ENCODE data around the gene GRIP1.

GRIP1 gene

GRCh38 chr12:66693901-66694513, 15.1 kb upstream of the GRIP1 start:
- DNase-seq: peak; percentile 32

DNA sequence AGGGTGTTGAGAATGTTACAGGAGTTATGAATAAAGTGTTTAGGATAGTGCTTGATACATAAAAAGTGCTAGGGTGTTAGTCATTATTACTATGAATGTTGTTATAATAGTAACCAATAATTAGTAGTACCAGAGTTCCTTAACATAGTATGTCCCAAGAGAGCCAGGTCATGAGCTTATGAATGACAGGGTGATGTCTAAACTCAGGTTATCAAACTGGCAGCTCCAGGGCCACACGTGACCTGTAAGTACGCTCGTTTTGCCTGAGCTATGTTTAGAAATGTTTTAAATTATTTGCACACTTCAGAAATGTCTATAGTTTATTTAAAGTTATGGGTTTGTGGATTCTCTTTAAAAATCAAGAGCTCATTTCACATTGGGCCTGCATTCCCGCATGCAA, 14.1 kb upstream of the GRIP1 start:
- DNase-seq: no peak

DNA sequence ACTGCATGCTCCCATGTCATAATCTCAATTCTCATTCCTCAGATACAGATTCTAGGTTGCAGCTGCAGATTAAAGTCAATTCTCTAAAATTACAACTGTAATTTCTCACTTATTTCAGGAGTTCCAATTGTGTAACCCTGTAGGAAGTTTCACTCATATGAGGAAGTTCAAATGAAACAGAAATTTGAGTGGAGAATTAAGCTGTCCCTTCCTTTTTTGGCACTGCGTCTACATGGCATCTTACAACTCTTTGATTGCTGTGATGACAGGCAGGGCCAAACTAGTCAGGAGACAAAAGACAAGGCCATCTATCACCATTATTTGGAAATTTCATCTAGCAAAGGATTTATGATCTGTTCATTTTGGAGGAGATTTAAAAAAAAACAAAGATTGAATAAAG, 13.3 kb upstream of the GRIP1 start:
- DNase-seq: no peak

DNA sequence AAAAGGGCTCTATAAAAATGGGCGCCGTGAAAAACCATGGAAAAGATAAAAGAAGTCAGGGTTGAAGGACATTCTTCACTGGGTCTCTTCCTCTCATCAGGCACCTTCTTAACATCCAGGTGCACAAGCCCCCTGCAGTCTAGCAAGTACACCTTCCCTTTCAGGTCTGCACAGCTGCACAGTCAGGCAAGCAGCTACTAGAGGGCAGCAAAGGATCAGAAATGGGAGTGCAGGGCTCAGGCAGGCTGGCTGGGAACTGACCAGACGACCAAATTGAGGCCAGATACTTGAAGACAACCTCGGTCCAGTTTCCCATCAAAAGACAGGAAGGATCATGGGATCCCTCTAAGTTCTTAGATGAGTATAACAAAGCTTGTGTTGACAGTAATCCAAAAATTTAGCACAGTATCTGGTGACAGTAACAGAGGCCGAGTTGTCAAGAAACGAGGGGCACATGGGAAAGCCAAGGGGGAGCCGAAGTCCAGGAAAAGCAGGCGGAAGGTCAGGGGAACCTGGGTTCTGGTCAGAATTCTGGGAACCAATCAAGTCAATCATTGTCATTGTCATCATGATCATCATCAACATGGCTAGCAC, 10.1 kb upstream of the GRIP1 start:
- no peak for DNase-seq

DNA sequence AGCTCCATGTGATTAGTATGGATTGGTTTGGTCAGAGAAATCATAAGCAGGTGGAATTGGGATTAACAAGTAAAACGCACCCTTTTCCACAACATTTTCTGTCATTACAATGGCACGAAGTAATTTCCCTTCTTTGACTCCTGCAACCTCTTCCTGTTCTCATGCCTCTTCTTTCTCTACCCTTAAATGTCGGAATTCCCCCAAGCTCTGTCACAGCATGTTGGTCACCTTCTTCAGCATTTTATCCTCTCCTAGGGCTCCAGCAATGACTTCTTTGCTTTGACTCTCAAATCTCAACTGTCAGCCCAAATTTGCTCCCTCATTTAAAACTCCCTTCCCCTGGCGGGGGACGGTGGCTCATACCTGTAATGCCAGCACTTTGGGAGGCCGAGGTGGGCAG, 5.3 kb upstream of the GRIP1 start:
- DNase-seq: no peak

DNA sequence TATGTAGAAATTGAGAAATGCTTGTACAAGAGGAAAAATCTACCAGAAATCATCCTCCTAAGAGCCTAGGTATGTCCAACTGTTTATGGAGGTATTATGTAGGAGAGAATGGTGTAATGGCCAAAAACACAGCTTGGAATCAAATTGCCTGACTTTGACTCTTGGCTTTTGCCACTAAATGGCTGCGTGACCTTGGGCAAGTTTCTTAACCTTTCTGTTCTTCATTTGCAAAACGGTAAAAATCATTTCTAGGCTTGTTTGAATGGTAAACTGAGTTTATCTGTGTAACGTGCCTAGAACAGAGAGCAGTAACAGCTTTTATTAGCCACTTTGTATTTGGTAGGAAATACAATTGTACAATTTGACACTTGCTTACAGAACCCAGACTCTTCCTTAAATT, 4.9 kb upstream of the GRIP1 start:
- DNase-seq: no peak

- DNase-seq: no peak
These were observed 4.2 kb upstream of the GRIP1 start for GRCh38 chr12:66683073-66683472.

DNA sequence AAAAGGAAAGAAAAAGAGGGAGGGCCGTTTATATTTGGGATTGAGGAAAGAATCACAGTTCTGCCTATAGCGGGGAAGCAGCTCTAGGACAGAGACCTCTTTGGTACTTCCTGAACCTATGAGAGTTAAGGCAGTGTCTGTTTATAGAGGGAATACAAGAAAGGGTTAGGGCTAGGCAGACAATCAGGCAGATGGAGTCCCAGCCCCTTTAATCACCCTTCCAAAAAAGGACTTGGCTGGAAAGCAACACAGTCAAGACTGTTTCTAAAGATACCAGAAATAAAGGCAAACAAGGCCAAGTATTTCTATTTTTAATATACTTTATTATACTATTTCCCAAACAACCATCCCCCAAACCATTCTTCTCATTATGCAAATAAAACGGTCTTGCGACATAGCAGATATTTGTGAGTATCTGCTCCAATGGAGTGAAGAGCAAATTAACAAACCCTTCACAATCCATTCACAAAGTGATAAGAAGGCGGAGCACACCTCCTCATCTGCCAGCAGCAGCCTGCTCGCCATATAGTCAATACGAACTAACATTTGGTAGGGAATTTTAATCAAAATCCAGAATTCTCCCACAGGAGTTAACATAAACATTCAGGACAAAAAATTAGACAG, 697 bp upstream of the GRIP1 start:
- no peak for DNase-seq

DNA sequence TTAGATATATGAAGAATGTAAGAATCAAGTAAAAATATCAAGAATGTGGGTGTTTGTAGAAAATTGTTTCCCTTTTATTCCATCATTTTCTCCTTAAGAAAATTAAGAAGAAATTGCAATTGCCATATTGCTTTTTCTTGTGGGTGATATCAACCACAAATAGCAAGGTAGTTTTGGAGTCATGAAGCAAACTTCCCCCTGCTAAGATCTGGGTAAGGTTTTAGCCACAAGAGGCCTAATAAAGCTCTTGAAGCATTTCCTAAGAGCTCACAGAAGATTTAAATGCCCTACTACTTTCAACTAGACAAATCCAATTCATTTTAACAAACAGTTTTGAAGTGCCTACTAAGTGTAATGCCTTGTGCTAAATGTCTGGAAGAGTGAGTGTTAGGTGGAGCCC, 2.6 kb downstream of the GRIP1 start:
- no peak for DNase-seq

GRCh38 chr12:66674495-66675122, 4.3 kb downstream of the GRIP1 start:
- DNase-seq: no peak

- no peak for DNase-seq
These were observed 9.3 kb downstream of the GRIP1 start for GRCh38 chr12:66669541-66669940.

DNA sequence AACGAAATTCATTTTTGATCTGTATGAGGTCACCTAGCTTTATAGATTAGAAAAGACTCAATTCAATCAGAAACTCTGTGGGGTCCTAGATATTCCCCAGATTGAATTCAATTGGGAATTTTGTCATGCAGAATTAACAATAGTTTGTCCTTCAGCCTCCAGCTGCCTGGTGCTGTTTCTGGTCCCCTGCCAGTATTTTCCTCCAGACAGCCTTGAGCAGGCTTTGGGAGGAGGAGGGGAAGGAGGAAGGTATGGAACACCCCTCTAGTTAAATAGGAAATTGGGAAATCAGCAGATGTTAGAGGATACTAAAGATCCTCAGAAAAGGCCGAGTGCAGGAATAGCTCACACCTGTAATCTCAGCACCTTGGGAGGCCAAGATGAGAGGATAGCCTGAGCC, 10.6 kb downstream of the GRIP1 start:
- no peak for DNase-seq

DNA sequence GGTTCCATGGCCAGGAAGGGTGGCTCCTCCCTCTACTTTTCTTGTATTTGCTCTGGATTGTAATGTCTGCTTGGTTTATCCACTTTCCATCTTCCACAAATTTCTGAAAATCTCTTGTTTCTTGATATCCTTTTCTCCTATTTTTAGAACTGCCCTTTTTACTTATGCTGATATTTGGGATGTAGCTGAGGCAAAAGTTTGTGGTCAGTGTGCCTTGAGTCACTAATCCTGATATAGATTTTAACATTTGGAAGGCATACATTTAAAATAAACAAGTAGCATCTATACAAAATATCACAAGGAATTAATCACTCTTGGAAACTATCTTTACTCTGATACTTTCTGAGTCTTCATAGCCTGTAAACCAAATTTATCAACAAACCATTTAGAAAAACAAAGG, 11.0 kb downstream of the GRIP1 start:
- DNase-seq: no peak

- no peak for DNase-seq
These were observed 12.4 kb downstream of the GRIP1 start for GRCh38 chr12:66666481-66666880.

- no peak for DNase-seq
These were observed 13.4 kb downstream of the GRIP1 start for GRCh38 chr12:66665435-66665985.

DNA sequence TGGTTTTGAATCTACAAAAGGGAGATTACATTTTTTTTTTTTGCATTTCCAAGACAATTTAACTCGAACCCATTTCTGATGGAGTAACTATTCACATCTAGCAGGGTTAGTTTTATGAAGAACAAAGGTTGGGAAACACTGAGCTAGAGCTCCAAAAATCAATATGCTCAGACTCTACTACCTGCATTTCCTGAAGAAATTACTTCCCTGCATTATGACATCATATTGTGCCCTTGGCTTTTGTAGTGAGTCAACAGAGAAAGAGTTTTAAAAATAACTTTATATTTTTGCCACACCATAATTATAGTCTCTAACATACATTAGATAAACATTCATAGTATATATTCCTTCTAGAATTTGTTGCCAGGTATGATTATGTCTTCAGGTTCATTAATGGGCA, 14.8 kb downstream of the GRIP1 start:
- DNase-seq: no peak

DNA sequence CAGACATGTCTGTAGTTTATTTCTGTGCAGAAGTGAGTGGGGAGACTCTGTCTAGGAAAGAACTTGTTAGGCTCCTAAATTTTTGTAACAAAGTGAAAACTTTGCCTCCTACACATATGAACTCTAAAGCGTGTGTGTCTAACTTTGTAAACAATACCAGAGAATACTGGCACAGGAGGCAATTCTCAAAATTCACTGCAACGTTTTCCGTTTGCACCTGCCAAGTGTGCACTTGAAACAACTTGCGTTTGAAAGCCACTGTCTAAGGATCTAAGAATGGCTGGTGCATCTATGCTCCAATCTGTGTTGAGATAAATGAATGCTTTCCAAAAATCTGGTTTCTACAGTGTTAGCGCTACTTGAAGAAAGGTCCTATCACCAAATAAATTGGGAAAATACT, 15.3 kb downstream of the GRIP1 start:
- no peak for DNase-seq

- DNase-seq: no peak
These were observed 16.1 kb downstream of the GRIP1 start for GRCh38 chr12:66662729-66663128.

- DNase-seq: no peak
These were observed 16.7 kb downstream of the GRIP1 start for GRCh38 chr12:66662179-66662578.

- no peak for DNase-seq
These were observed 17.5 kb downstream of the GRIP1 start for GRCh38 chr12:66661357-66661756.

DNA sequence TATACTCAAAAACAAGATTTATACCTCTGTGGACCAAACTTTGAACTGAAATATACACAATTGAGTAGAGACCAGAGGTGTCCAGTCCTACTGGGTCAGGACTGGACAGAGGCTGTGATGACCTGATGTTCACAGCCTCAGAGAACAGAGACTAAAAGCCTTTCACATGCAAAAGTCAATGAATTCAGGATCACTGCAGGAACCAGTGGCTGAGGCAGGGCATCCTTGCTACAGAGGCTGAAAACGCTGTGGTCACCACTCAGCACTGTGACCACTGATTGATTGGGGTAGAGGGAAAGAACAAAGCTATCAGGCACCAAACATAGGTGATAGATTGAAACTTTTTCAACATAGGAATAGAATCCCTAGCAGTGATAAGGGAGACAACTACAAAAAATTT, 25.1 kb downstream of the GRIP1 start:
- no peak for DNase-seq

DNA sequence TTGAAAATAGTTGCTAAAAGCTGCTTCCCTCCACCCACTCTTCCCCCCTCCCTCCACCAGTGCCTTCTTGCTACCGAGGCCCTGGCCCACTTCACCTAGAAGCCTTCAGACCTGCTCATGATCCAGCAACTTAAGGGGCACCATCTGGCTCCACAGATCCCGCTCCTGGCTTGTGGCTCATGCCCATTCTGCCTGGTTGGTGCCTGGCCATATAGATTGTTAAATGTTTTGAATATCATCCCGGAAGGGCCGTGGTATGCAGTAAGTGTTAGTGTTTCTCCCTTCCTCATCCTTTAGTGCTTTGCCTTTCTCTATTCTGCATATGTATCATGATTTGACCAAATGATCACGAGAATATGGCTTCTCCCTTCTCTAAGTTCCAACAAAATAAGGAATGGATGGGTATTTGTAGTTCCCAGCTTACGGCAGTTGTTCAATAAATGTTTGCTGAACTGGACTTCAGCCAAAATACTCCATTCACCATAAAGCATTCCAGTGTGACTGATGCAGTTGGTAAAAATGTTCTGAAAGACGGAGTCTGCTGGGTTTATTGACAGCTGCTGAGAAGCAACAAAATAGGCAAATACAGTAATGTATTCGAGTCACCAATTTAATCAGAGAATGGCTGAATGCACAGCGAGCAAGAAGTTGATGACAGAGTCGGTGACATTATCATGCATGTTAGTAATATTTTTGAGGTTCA, 30.7 kb downstream of the GRIP1 start:
- DNase-seq: no peak

- DNase-seq: no peak
These were observed 31.7 kb downstream of the GRIP1 start for GRCh38 chr12:66647034-66647691.

Measured in NCI-H1048 (cell line).